GM23338 (cell line): ENCODE measurements around the gene TMEM250. TPM values are rescaled to one million over a fixed set of nuclear protein-coding genes. Genes with fewer than 3 reads are reported as not detected.

ENCODE experiments used
- ATAC-seq: fragments of 200-7000 bp; cut with Tn5 transposase; 3 replicates; pipeline ENCODE4 v1.9.1; 2020
- DNase-seq: peaks from one replicate; pipeline ENCODE4 v3.0.0-alpha.2; 2015; ENCODE audit warnings: low spot score
- H2AFZ ChIP-seq: fragments of 200-600 bp; sonication (generic); 2 replicates; pipeline ENCODE4 v1.8.0; 2016; ENCODE audit warnings: antibody characterized with exemption, mild to moderate bottlenecking, moderate library complexity
- H3F3A ChIP-seq: fragments of 200-600 bp; sonication (generic); replicated peaks from 2 replicates; pipeline ENCODE4 v1.8.0; 2017; ENCODE audit warnings: antibody characterized with exemption, mixed run types, low read depth
- H3K27ac ChIP-seq: fragments of 200-600 bp; sonication (generic); 2 replicates; pipeline ENCODE4 v1.6.1; 2016; ENCODE audit warnings: low read depth
- H3K27me3 ChIP-seq: fragments of 200-600 bp; sonication (generic); 2 replicates; pipeline ENCODE4 v1.8.0; 2016; ENCODE audit warnings: mild to moderate bottlenecking, mixed run types, moderate library complexity; ENCODE audit not compliant: insufficient read depth
- H3K36me3 ChIP-seq: fragments of 200-600 bp; sonication (generic); 2 replicates; pipeline ENCODE4 v1.8.0; 2016; ENCODE audit warnings: mild to moderate bottlenecking; ENCODE audit not compliant: insufficient read depth
- H3K4me1 ChIP-seq: fragments of 200-600 bp; sonication (generic); 2 replicates; pipeline ENCODE4 v1.8.0; 2016; ENCODE audit warnings: mild to moderate bottlenecking, moderate library complexity; ENCODE audit not compliant: insufficient read depth
- H3K4me2 ChIP-seq: fragments of 200-600 bp; sonication (generic); 2 replicates; pipeline ENCODE4 v1.7.1; 2017; ENCODE audit warnings: mixed run types
- H3K4me3 ChIP-seq: fragments of 200-600 bp; sonication (generic); 2 replicates; pipeline ENCODE4 v1.6.1; 2016; ENCODE audit warnings: mixed run types
- H3K79me2 ChIP-seq: fragments of 200-600 bp; sonication (generic); replicated peaks from 2 replicates; pipeline ENCODE4 v1.8.0; 2017; ENCODE audit warnings: mild to moderate bottlenecking; ENCODE audit not compliant: insufficient read depth
- H3K9me2 ChIP-seq: fragments of 200-600 bp; sonication (generic); 2 replicates; pipeline ENCODE4 v1.8.0; 2017; ENCODE audit not compliant: insufficient read depth
- H4K20me1 ChIP-seq: fragments of 200-600 bp; sonication (generic); replicated peaks from 2 replicates; pipeline ENCODE4 v1.8.0; 2017; ENCODE audit warnings: mild to moderate bottlenecking; ENCODE audit not compliant: insufficient read depth
- H3K27ac Mint-ChIP-seq: 2 replicates; pipeline ENCODE4 v1.8.0; 2020; ENCODE audit warnings: inconsistent platforms, mild to moderate bottlenecking, moderate library complexity, mixed read lengths
- H3K27me3 Mint-ChIP-seq: 3 replicates; pipeline ENCODE4 v1.8.0; 2022; ENCODE audit warnings: low read depth, mild to moderate bottlenecking, moderate library complexity, mixed read lengths, inconsistent platforms; ENCODE audit not compliant: insufficient read depth, poor library complexity
- H3K36me3 Mint-ChIP-seq: 3 replicates; pipeline ENCODE4 v1.8.0; 2021; ENCODE audit warnings: low read depth, mild to moderate bottlenecking, inconsistent platforms, moderate library complexity, mixed read lengths
- H3K4me1 Mint-ChIP-seq: 3 replicates; pipeline ENCODE4 v1.8.0; 2020; ENCODE audit warnings: mild to moderate bottlenecking, inconsistent platforms, mixed read lengths
- H3K4me3 Mint-ChIP-seq: 3 replicates; pipeline ENCODE4 v1.8.0; 2021; ENCODE audit warnings: moderate library complexity, mild to moderate bottlenecking, inconsistent platforms, mixed read lengths
- H3K9me3 Mint-ChIP-seq: 3 replicates; pipeline ENCODE4 v1.8.0; 2020; ENCODE audit warnings: moderate library complexity, mild to moderate bottlenecking, inconsistent platforms, mixed read lengths
- CREB1 ChIP-seq: fragments of 250-450 bp; sonication (Bioruptor Pico); IDR thresholded peaks from 2 replicates; pipeline ENCODE4 v1.5.0; 2020; ENCODE audit warnings: low read depth, mild to moderate bottlenecking, moderate library complexity
- EZH2 ChIP-seq: fragments of 200-600 bp; sonication (generic); IDR thresholded peaks from one replicate; pipeline ENCODE4 v1.8.0; 2017; ENCODE audit warnings: antibody characterized with exemption, mild to moderate bottlenecking, low read depth; ENCODE audit not compliant: unreplicated experiment
- EZH2phosphoT487 ChIP-seq: fragments of 200-600 bp; sonication (generic); IDR thresholded peaks from one replicate; pipeline ENCODE4 v1.8.1; 2018; ENCODE audit warnings: antibody characterized with exemption; ENCODE audit not compliant: unreplicated experiment
- JUNB ChIP-seq: IDR thresholded peaks from one replicate; pipeline ENCODE4 v1.6.1; 2016; ENCODE audit warnings: antibody characterized with exemption; ENCODE audit not compliant: unreplicated experiment
- NANOG ChIP-seq: IDR thresholded peaks from 2 replicates; pipeline ENCODE4 v1.6.1; 2016; ENCODE audit warnings: antibody characterized with exemption, borderline replicate concordance
- POLR2AphosphoS5 ChIP-seq: IDR thresholded peaks from 2 replicates; pipeline ENCODE4 v1.6.1; 2016; ENCODE audit warnings: antibody characterized with exemption, low read depth
- REST ChIP-seq: IDR thresholded peaks from one replicate; pipeline ENCODE4 v1.6.1; 2018; ENCODE audit warnings: antibody characterized with exemption; ENCODE audit not compliant: unreplicated experiment
- STAT1 ChIP-seq: IDR thresholded peaks from one replicate; pipeline ENCODE4 v1.6.1; 2016; ENCODE audit warnings: antibody characterized with exemption; ENCODE audit not compliant: unreplicated experiment
- ZNF114 ChIP-seq: fragments of 250-450 bp; sonication (Bioruptor Pico); IDR thresholded peaks from 2 replicates; pipeline ENCODE4 v1.5.0; 2020; ENCODE audit warnings: mild to moderate bottlenecking, moderate library complexity
- ZNF331 ChIP-seq: fragments of 250-450 bp; sonication (Bioruptor Pico); IDR thresholded peaks from 2 replicates; pipeline ENCODE4 v1.5.0; 2020; ENCODE audit warnings: low read depth, mild to moderate bottlenecking, moderate library complexity
- polyA plus RNA-seq: library from polyadenylated mRNA; unstranded; fragments of >200 nt; fragmentation: Nextera tagmentation; extraction: Ambion mirVana; gene quantifications from 2 replicates; pipeline ENCODE4 v1.2.1, GENCODE V29; 2016
- total RNA-seq: library from RNA; depleted of rRNA; stranded (reverse); fragments of >200 nt; shearing (Covaris generic); gene quantifications from 2 replicates; pipeline ENCODE4 v1.2.3, GENCODE V29; 2014
- TF ChIP-seq, protein P1 (sequence below): IDR thresholded peaks from 2 replicates; pipeline ENCODE4 v1.6.1; 2016; ENCODE audit warnings: antibody characterized with exemption
- TF ChIP-seq, protein P2 (sequence below), 2 experiments: fragments of 200-600 bp in 1 of 2; sonication (generic) in 1 of 2; conservative IDR thresholded peaks; 2 replicates each; pipeline versions ENCODE4 v1.5.1 to v1.6.1; 2016 to 2017; ENCODE audit warnings: antibody characterized with exemption in 2 of 2, low read depth in 2 of 2, mild to moderate bottlenecking in 2 of 2, moderate library complexity in 1 of 2

TMEM250 gene
- total and polyA plus RNA-seq, 2 experiments from 2014 or later = 12.2 to 39.2 TPM

DNA sequence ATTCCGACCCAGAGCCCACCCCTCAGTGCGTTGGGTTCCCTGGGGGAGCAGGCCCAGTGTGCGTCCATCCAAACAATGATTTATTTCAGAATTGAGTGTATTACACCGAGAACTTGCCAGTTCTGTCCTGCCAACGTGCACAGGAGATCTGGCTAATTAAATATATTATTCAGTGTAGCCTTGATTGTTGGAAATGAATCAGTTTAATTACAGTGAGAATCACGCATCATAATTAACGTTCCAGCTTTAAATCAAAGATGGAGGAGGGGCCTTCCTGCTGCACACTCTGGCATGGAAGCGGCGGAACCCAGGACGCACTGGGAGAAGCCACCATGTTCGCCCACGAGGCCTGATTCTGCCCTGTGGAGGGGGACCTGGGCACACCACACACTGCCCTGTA lies 30.7 kb upstream of the TMEM250 start (continued):
- TF ChIP-seq, protein P1, sequence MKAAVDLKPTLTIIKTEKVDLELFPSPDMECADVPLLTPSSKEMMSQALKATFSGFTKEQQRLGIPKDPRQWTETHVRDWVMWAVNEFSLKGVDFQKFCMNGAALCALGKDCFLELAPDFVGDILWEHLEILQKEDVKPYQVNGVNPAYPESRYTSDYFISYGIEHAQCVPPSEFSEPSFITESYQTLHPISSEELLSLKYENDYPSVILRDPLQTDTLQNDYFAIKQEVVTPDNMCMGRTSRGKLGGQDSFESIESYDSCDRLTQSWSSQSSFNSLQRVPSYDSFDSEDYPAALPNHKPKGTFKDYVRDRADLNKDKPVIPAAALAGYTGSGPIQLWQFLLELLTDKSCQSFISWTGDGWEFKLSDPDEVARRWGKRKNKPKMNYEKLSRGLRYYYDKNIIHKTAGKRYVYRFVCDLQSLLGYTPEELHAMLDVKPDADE = no peak
- no peak for TF ChIP-seq EZH2phosphoT487
- no peak for TF ChIP-seq JUNB
- TF ChIP-seq EZH2 = no peak
- TF ChIP-seq CREB1 (CRISPR knock-in tag) = no peak
- no peak for TF ChIP-seq POLR2AphosphoS5
- no peak for TF ChIP-seq REST
- TF ChIP-seq STAT1 = no peak
- TF ChIP-seq, protein P2, sequence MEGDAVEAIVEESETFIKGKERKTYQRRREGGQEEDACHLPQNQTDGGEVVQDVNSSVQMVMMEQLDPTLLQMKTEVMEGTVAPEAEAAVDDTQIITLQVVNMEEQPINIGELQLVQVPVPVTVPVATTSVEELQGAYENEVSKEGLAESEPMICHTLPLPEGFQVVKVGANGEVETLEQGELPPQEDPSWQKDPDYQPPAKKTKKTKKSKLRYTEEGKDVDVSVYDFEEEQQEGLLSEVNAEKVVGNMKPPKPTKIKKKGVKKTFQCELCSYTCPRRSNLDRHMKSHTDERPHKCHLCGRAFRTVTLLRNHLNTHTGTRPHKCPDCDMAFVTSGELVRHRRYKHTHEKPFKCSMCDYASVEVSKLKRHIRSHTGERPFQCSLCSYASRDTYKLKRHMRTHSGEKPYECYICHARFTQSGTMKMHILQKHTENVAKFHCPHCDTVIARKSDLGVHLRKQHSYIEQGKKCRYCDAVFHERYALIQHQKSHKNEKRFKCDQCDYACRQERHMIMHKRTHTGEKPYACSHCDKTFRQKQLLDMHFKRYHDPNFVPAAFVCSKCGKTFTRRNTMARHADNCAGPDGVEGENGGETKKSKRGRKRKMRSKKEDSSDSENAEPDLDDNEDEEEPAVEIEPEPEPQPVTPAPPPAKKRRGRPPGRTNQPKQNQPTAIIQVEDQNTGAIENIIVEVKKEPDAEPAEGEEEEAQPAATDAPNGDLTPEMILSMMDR (conservative IDR thresholded peaks at IDR 0.05; ENCODE audit: low read depth in 2 of 2) = no peak
- TF ChIP-seq ZNF114 (CRISPR knock-in tag) = no peak
- no peak for TF ChIP-seq NANOG

DNA sequence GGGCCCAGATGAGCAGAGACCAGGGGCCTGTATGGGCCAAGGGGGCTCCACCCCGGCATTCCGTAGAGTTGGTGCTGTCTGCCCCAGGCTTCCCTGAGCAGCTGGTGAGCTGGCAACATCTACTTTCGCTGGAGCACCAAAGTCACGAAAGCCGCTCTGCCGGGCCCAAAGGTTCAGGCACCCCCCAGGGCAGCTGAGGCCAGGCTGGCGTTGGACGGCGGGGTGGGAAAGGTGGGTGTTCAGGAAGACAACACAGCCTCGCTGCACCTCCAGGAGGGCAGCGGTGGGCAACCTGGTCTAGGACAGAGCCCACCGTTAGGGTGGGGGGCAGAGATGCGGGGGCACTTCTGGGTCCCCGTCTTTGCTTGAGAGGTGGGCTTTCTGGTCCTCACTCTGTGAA lies 30.1 kb upstream of the TMEM250 start:
- Histone ChIP-seq H3K79me2 (no peaks in the 10 kb centered on the region), H3K4me3 (no peak overlapping the region), H3K4me2 (peak overlapping the region; percentile 51), H3K4me1 (peaks cover 12% of the 10 kb centered on the region; the same call in 1 of the 2 replicates), H3K9me2 (no peaks in the 10 kb centered on the region), H2AFZ (peak overlapping the region; percentile 83; the same call in 1 of the 2 replicates), H4K20me1 (no peaks in the 10 kb centered on the region), H3K36me3 (no peaks in the 10 kb centered on the region), H3K27ac (no peak overlapping the region), H3K27me3 (no peaks in the 10 kb centered on the region), H3F3A (0 out of 2 replicates have a peak, but pooled peaks cover 3% of the 10 kb centered on the region)
- peaks cover 2% of the 10 kb centered on the region; the same call in 2 of the 3 replicates for H3K36me3 Mint-ChIP-seq
- H3K27me3 Mint-ChIP-seq = peaks cover 10% of the 10 kb centered on the region
- no peak overlapping the region for H3K4me3 Mint-ChIP-seq
- ATAC-seq (no peak), DNase-seq (no peak)
- H3K9me3 Mint-ChIP-seq = no peaks in the 10 kb centered on the region
- H3K27ac Mint-ChIP-seq = no peak overlapping the region
- peaks cover 21% of the 10 kb centered on the region for H3K4me1 Mint-ChIP-seq
- TF ChIP-seq ZNF331 (CRISPR knock-in tag) = no peak
- no peak for TF ChIP-seq NANOG
- TF ChIP-seq EZH2phosphoT487 = no peak
- TF ChIP-seq, protein P2 (conservative IDR thresholded peaks at IDR 0.05; ENCODE audit: low read depth in 2 of 2) = no peak
- TF ChIP-seq POLR2AphosphoS5 = no peak
- TF ChIP-seq, protein P1 = no peak
- no peak for TF ChIP-seq CREB1 (CRISPR knock-in tag)
- no peak for TF ChIP-seq REST
